Keratinocyte (primary cell): Measurements from ENCODE around the gene CIDEB.

Experiments used
- EZH2 ChIP-seq: IDR thresholded peaks from one replicate; pipeline ENCODE4 v1.6.1; 2012; ENCODE audit warnings: inconsistent platforms, mild to moderate bottlenecking, low read length, moderate library complexity
- TF ChIP-seq, protein P1 (sequence below), 3 experiments: IDR thresholded peaks in 1 of 3; conservative IDR thresholded peaks in 1 of 3; optimal IDR thresholded peaks in 1 of 3; 2 replicates in 2 of 3; 3 replicates in 1 of 3; pipeline versions ENCODE3 to v1.5.1; 2011; ENCODE audit warnings: low read length in 3 of 3, mild to moderate bottlenecking in 3 of 3, moderate library complexity in 2 of 3, control low read depth in 1 of 3, inconsistent platforms in 1 of 3; ENCODE audit not compliant: insufficient read depth in 2 of 3; ENCODE audit errors: extremely low read depth in 1 of 3

DNA sequence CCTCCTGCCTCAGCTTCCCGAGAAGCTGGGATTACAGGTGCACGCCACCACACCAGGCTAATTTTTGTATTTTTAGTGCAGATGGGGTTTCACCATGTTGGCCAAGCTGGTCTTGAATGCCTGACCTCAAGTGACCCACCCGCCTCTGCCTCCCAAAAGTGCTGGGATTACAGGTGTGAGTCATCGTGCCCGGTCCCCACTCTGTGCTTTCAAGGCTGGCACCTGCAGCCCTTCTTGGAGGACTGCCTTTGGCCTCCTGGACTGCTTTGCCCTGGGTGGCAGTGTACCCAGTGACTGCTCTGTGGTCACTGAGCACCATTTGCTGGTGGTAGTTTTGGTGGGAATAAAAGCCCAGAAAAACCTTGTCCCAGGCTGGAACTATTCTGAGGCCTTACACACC lies 20.8 kb downstream of the CIDEB start:
- TF ChIP-seq, protein P1, sequence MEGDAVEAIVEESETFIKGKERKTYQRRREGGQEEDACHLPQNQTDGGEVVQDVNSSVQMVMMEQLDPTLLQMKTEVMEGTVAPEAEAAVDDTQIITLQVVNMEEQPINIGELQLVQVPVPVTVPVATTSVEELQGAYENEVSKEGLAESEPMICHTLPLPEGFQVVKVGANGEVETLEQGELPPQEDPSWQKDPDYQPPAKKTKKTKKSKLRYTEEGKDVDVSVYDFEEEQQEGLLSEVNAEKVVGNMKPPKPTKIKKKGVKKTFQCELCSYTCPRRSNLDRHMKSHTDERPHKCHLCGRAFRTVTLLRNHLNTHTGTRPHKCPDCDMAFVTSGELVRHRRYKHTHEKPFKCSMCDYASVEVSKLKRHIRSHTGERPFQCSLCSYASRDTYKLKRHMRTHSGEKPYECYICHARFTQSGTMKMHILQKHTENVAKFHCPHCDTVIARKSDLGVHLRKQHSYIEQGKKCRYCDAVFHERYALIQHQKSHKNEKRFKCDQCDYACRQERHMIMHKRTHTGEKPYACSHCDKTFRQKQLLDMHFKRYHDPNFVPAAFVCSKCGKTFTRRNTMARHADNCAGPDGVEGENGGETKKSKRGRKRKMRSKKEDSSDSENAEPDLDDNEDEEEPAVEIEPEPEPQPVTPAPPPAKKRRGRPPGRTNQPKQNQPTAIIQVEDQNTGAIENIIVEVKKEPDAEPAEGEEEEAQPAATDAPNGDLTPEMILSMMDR (optimal IDR thresholded peaks at IDR 0.05 in 1 of 3, IDR thresholded peaks at IDR 0.05 in 1 of 3, conservative IDR thresholded peaks at IDR 0.05 in 1 of 3; ENCODE audit: extremely low read depth in 1 of 3, insufficient read depth in 2 of 3, low read length in 3 of 3) = no peak
- no peak for TF ChIP-seq EZH2
